ENCODE results near the gene ADAM30.

ADAM30 gene

DNA sequence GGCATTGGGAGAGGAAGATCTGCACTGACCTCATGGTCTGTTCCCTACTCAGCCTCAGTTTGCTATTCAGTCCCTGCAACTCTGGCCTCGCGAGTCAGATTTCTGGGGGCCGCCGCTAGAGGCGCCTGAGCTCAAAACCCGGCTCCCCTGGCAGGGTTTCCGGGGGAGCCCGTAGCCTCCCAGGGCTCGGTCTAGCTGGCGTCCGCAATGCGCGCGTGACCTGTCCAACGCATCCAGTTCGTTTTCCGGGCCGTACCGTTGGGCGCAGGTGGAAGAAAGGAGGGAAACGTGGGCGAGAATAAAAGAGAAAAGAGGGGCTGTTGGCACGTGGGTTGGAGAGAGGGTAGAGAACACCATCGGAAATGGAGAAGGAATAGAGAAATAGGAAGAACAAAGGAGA lies at the start of gene ADAM30:
ADAM30 (minus strand) TSS at position 213 of the 400 bp plus-strand sequence; CDS start at position 34, 179 bp downstream.
- no peak for DNase-seq (ENCODE audit: low read depth in 1 of 2, low spot score in 1 of 2)

DNA sequence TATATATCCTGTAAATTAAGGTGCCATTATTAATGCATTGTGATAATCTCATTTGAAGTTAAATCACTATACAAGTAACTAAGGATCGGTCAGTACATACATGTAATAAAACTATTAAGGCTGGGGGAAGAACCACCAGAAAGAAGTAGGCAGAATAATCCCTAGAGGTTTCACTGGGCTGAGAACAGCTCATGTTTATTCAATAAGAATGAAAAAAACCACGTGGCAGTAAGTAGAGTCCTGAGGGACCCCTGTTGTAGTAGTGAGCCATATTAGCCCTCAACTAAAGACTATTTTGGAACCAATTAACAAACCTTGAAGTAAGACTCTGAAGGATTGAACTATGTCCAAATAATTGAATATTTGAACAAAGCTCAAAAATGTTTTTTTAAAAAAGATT lies 46.9 kb upstream of the ADAM30 start:
- DNase-seq (ENCODE audit: low read depth in 1 of 2, low spot score in 1 of 2): no peak

DNA sequence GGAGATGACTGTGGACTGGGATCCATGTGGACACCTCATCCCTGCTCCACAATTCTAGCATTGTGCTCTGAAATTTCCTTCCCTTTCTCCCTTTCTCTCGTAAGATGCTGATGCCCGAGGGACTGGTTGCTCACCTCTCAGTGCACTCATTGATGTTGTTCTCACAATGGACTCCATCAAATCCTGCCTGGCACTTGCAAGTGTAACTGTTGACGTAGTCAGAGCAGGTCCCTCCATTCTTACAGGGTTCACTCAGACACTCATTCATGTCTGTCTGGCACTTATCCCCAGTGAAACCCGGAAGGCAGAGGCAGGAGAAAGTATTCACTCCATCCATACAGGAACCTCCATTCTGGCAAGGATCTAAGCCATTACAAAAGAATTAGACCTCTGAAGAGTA lies 45.1 kb upstream of the ADAM30 start:
- DNase-seq (ENCODE audit: low read depth in 1 of 2, low spot score in 1 of 2): no peak

DNA sequence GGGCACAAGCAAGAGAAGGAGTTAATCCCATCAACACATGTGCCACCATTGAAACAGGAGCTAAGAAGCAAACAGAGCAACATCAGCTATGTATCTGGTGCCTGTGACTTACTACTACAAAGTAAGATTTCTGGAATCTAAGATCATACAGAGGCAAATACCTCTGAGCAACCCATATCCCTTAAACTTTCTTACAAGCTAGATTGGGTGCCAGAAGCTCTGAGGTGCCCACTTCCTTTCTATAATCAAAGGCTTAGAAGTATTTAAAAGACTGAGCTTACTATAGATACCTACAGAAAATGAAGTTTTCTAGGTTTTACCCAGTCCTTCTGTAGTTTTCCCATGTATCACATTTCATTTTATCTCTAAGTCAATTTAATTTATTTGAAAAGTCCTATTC lies 44.4 kb upstream of the ADAM30 start:
- DNase-seq (ENCODE audit: low read depth in 1 of 2, low spot score in 1 of 2): no peak

DNA sequence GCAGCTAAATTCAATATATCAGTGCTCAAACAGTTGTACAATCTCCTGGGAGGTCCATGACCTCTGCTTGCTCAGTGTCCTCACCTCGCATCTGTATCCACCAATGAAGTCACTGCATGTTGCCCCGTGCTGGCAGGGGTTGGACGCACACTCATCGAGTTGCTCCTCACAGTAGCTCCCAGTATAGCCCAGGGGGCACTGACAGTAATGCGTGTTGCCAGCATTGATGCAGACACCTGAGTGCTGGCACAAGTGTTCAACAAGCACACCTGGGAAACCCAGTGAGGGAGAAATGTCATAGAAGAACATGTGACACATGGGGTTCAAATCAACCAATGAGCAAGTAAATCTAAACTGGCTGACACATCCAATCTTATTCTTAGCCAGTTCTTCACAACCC lies 40.9 kb upstream of the ADAM30 start:
- no peak for DNase-seq (ENCODE audit: low read depth in 1 of 2, low spot score in 1 of 2)

DNA sequence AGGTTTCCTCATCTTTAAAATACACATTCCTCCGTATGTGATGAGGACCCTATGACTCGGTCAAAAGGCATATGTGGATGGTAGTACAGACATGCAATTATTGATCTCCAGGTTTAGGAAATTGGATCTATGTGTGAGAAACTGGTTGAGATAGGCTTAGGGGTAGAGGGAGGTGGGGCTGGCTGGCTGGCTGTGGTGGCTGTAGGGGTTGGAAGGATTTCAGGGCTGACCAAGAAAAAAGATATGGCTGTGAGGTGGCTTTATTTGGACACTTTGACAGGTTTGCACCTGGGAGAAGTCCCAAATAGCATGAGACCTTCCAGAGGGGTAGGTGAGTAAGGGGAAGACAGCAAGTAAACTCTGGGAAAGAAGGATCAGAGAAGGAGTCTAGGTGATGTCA lies 39.6 kb upstream of the ADAM30 start:
- DNase-seq (ENCODE audit: low read depth in 1 of 2, low spot score in 1 of 2): no peak

DNA sequence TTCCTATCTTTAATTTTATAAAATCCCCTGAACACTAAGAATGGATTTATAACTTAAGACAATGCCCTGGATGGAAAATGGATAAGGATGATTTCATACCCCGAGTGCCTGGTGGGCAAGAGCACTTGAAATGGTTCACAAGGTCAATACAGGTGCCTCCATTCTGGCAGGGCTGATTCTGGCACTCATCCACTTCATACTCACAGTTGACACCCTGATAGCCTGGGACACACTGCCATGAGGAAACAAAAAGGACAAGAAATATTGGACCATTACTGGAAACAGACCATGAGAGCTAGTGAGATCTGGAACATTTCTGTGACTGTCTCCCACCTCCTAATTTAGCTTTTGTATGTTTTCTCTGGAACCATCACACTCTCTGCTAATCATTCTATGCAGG lies 39.1 kb upstream of the ADAM30 start:
- no peak for DNase-seq (ENCODE audit: low read depth in 1 of 2, low spot score in 1 of 2)

DNA sequence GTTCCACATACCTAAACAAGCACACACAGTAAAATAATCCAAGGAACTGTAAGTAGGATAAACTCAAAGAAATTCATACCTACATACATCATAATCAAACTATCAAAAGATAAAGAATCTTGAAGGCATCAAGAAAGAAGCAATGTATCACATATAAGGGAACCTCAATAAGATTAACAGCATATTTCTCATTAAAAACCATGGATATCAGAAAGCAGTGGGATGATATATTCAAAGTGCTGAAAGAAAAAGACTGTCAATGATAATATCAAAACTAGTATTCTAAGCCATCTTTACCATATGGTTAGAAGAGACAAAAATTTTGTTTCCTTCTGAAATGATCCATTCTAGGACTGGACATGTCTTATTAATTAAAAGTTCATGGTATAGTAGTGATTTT lies 37.1 kb upstream of the ADAM30 start:
- DNase-seq (ENCODE audit: low read depth in 1 of 2, low spot score in 1 of 2): no peak

DNA sequence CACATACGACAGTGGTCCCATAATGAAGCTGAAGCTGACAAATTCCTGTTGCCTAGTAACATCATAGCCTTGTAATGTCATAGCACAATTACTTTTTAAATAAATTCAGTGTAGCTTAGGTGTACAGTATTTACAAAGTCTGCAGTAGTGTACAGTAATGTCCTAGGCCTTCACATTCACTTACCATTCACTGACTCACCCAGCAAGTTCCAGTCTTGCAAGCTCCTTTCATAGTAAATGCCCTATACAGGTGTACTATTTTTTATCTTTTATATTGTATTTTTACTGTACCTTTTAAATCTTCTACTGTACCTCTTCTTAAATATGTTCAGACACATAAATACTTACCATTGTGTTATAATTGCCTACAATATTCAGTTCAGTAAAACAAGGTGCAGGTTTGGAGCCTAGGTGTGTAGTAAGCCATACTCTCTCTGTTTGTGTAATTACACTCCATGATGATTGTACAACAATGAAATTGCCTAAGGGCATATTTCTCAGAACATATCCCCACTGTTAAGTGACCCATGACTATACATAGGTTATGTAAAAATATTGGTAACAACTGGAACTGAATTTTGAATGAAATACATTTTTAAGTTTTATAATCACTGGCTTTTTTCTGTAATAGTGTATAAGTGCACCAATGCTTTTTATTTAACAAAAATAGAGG lies 33.5 kb upstream of the ADAM30 start:
- DNase-seq (ENCODE audit: low read depth in 1 of 2, low spot score in 1 of 2): no peak

DNA sequence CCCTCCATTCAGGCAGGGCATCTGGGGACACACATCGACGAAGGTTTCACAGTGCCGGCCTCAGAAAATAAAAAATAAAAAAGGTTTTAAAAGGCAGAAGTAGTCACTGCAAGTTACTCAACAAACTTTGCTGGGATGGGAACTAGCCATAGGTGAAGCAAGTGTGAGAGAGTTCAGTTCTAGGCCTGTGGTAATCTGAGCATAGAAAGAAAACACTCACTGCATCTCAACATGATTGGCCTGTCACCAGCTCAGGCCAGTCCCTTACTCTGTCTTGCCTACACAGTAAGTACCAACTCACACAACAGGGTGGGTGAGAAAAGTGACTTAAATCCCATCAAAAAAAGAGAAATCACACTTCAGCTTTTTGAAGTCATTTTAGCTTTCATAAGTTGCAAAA lies 30.2 kb upstream of the ADAM30 start:
- no peak for DNase-seq (ENCODE audit: low read depth in 1 of 2, low spot score in 1 of 2)

DNA sequence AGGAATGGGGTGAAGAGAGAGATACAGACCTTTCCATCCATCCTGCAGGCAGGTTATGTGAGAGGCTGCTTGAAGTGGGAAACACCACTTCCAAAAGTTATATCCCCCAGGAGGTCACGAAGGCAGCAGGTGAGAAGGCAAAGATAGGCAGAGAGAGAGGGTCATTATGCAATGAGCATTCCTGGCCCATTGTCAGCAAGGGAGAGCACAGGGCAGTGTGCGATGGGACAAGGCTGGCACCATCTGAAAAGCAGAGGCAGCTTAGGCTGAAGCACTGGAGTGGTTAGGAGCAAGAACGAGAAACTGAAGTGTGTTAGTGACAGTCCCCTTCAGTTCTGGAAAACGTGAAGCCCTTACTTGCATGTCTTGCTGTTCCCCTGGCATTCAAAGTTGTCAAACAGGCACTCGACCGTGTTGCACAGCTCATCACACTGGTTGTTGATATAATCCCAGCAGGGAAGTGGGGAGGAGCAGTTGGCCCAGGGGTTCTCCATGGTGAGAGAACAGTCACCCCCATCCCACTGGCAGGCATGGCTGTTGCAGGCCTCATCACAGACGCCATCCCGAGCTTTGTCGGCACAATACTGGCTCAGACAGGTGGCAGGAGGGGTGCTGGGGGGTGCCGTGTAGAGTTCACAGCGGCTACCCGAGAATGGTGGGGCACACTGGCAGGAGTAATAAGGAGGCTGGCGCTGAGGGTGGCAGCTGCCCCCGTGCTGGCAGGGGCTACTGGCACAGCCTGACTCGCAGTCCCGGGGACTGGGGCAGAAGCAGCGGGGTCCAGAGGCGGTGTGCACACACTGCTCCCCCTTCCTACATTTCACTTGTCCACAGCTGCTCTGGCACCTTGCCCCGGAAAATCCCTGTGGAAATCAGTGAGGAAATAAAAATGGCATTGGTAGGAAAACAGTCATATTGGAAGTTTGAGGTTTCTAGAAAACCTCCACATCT lies 28.9 kb upstream of the ADAM30 start:
- DNase-seq (ENCODE audit: low read depth in 1 of 2, low spot score in 1 of 2): no peak

DNA sequence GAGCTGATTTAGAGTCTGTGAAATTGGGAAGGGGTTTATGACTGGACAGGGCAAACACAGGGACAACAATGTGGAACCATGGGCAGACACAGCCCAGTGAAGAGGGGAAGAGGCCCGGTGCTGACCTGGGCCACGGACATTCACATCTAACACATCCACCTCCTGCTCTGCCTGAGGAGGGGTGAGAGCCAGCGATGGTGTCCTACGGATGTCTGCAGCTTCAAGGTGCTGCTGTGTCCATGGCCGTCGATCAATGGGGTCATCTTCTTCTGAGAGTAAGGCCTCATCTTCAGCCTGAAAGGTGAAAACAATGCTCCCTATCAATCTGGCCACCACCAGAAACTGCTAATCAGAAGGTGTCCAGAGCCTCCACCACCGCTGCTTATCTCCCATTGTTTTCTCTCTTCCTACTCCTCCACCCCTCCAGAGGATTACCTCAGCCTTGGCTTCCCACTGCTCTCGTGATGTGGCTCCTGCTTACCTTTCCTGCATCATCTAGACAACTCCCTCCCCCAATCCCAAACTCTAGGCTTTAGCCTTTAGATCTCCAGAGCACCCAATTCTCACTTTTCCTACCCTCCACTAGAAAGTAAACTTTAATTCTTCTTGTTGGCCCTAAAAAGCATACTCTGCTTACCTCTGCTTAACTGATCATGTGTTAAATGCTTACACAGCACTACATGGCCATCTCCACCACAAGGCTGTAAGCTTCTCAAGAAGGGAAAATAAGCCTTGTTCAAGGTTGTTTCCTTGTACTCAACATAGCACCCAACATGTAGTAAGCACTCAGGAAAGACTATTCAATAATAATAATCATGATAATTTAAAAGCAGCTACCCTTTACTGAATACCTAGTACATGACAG lies 24.0 kb upstream of the ADAM30 start:
- DNase-seq (ENCODE audit: low read depth in 1 of 2, low spot score in 1 of 2): no peak

DNA sequence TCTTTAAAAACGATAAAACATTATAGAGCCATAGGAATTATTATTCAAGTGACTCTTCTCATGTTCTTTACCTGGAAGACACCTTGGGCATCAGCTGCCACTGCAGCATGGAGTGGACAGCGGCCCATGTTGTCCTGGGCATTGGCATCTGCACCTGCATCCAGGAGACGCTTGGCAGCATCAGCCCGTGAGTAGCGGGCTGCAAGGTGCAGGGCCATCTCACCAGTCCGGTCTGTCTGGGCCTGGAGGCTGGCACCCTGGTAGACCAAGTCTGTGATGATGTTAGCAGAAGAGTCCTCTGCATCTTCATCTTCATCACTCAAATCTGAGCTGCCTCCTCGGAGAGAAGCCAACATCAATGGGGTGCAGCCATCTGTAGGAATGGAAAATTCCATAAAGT lies 22.9 kb upstream of the ADAM30 start:
- DNase-seq (ENCODE audit: low read depth in 1 of 2, low spot score in 1 of 2): no peak

DNA sequence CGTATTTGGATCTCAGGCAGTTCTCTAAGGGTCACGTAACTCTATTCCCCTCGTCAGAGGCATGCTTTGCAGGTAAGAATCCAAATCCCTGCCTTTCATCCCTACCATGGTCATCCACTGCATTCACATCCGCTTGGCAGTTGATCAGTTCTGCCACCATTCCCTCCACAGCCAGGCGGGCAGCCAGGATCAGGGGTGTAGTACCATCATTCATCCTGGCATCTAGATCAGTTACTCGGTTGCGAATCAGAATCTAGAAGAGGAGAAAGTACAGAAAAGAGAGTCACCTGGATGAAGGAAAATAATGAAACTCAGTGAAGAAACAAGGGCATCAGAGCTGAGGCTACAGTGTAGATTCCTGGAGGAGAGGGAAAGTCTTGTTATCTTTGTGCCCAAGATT lies 22.0 kb upstream of the ADAM30 start:
- no peak for DNase-seq (ENCODE audit: low read depth in 1 of 2, low spot score in 1 of 2)

DNA sequence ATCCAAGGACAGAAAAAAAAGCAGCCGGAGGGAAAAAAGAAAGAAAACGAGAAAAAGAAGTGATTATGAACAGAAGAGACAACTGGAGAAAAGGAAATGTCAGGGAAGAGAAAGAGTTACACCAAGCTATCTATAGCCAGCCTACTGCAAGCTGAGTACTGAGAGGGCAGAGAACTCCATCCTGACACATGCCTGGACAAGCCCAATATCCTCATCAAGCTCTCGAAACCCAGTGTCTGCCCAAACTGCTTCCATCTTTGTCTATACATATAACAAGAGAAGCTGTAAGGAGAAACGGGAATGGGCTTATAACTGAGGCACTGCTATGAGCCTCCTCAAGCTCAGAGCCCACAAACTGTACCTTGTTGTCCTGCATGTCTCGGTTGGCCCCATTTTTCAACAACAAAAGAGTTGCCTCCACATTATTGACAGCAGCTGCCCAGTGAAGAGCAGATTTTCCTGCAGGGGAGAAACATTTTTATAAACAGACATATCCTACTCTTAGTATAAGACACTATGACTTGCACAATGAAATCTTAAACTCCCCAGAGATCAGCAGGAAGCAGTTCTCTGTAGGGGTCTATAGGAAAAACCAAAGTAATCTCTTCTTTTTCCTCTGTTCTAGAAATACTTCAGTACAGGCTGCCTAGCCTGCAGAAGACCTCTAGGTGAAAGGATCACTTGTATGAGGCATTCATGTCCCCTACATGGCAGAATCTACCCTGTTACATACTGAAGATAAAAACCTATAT lies 21.2 kb upstream of the ADAM30 start:
- DNase-seq (ENCODE audit: low read depth in 1 of 2, low spot score in 1 of 2): no peak

DNA sequence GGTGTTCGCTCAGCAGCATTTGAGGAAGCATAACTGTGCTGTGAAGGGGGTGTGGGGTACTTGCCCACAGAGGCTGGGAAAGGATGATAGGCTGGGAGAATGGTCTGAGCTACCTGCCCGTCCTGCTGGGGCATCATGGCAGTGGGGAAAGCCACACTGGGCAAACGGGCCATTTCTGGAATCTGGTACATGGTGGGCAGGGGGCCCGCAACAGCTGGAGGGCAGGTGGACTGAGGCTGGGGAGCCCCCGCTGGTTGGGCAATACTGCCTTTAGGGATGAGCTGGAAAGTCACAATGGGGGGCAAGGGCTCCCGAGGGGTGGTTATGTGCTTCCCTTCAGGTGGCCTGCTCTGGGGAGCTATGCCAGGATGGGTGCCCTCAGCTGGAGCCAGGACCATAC lies 19.2 kb upstream of the ADAM30 start:
- DNase-seq (ENCODE audit: low read depth in 1 of 2, low spot score in 1 of 2): no peak

DNA sequence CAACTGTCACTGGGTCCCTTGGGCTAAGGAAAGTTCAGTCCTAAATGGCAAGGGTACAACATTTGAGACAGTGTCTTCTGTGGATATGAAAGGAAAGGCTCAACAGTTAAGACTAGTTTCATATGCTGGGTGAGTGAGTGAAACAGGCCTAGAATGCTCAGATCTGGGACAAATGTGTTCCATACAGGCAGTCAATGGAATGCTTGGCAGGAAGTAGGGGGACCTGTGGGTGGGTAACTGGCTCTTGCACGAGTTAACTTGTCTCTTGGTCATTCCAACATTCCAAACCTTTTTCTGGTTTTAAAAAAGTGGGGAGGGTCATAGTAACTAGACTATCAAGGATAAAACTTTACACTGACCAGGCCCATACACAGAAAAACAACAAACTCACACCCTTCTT lies 17.8 kb upstream of the ADAM30 start:
- no peak for DNase-seq (ENCODE audit: low read depth in 1 of 2, low spot score in 1 of 2)

DNA sequence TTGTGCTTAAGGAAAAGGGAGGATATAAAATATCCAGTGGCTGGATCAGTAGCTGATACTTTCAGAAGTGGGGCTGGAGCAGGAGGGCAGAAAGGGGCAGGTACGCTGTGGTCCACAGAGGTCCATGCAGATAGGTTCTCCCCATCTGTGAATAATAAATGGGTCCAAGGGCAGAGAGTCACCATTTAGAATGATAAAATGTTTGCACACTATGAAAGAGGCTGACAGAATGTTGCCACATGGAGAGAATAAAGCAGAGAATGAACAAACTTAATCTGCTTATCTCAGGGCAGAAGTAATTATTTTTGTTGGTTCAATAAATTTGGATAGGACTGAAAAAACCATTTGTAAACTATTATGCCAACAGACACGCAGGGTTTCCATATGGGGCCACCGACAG lies 16.6 kb upstream of the ADAM30 start:
- no peak for DNase-seq (ENCODE audit: low read depth in 1 of 2, low spot score in 1 of 2)

DNA sequence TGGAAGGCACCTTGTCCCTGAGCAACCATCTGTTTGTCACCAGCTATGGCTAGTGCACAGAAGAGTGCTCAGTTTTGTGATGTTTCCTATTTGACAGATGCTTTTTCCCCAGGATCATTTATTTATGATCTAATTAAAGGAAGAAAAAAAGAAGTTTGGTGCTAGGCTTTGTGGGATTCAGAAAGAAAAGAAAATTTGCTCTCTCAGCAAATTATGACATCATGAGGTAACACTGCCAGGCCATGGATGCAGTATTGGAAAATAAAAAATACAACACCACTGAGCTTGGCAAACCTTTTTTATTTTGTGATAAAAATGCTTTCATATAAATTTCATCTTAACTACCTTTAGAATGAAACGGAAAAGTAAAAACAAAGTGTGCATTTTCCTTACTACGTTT lies 15.5 kb upstream of the ADAM30 start:
- no peak for DNase-seq (ENCODE audit: low read depth in 1 of 2, low spot score in 1 of 2)

DNA sequence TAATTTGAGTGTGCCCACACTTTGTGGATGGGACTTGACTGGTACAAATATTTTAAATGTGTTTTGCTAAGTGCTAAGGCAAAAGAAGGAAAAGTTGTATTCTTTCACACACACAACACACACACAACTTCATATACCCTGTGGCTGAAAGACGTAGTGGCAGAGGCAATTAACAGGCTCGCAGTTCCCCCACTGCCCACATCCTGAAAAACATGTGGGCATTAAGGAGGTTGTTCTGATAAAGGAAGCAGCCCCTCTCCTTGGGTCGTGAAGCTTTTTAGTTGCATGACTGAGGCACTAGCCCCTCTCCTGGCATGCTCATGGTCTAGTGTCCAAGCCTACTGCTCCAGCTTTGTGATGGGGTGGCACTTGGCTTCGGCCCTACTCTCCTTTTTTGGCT lies 14.3 kb upstream of the ADAM30 start:
- no peak for DNase-seq (ENCODE audit: low read depth in 1 of 2, low spot score in 1 of 2)

All from activated CD4-positive, alpha-beta T cell treated with anti-CD3 and anti-CD28 coated beads, Interleukin-2, amount 50 U/mL, for 24 hours (primary cell).